ENCODE results near the gene CLPX.
"Not testable (repeated sequence)": the region's sequence is repeated elsewhere in the genome, so short reads cannot be mapped to it uniquely, and the experiment has no call there.

CLPX gene

DNA sequence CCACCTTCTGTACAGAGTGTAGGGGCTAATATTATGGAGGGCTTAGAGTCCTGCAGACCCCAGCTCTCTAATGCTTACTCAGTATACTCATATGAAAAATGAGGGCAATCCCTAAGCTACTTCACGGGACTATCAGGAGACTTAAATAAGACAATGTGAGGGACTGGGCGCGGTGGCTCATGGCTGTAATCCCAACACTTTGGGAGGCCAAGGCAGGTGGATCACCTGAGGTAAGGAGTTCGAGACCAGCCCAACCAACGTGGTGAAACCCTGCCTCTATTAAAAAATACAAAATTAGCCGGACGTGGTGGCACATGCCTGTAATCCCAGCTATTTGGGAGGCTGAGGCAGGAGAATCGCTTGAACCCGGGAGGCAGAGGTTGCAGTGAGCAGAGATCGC is 85.3 kb downstream of the CLPX start:
- DNase-seq, result not testable (repeated sequence)

DNA sequence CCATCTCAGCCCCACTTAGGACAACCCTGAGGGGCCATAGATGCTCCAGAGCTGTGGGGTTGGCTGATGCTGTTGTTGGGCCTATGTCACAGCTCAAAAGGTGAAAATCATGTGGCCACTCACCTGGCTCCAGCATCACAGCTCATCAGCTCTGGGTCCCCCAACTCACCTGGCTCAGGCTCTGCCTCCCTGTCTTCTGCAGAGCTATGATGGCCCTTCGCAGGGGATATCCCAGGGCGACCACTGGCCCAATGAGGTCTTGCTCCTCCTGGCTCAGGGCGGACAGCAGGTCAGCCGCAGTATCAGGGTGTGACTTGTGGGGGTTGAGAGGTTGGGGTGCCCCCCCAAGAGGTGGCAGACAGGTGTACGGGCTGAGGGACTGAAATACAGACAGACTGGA is 85.8 kb downstream of the CLPX start:
- DNase-seq, result no peak
